ENCODE measurements around the gene E2F3.

GRCh38 chr6:20472748-20473147 lies 71.1 kb downstream of the E2F3 start:
- TF ChIP-seq, protein P1, sequence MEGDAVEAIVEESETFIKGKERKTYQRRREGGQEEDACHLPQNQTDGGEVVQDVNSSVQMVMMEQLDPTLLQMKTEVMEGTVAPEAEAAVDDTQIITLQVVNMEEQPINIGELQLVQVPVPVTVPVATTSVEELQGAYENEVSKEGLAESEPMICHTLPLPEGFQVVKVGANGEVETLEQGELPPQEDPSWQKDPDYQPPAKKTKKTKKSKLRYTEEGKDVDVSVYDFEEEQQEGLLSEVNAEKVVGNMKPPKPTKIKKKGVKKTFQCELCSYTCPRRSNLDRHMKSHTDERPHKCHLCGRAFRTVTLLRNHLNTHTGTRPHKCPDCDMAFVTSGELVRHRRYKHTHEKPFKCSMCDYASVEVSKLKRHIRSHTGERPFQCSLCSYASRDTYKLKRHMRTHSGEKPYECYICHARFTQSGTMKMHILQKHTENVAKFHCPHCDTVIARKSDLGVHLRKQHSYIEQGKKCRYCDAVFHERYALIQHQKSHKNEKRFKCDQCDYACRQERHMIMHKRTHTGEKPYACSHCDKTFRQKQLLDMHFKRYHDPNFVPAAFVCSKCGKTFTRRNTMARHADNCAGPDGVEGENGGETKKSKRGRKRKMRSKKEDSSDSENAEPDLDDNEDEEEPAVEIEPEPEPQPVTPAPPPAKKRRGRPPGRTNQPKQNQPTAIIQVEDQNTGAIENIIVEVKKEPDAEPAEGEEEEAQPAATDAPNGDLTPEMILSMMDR (IDR thresholded peaks at IDR 0.05): no peak
- no peak for TF ChIP-seq POLR2A (IDR thresholded peaks at IDR 0.05)

Measured in uterus (tissue), 2 donors.